Breast epithelium (tissue), 3 donors: ENCODE measurements around the gene CYP8B1.

Experiments
- CTCF ChIP-seq, 3 donors: fragments of 450-650 bp; IDR thresholded peaks; one replicate each; pipeline ENCODE4 v1.5.1; 2016 to 2017; ENCODE audit warnings: antibody characterized with exemption in 3 of 3, mild to moderate bottlenecking in 3 of 3, moderate library complexity in 3 of 3
- POLR2A ChIP-seq: fragments of 450-650 bp; IDR thresholded peaks from one replicate; pipeline ENCODE4 v1.6.1; 2016; ENCODE audit warnings: antibody characterized with exemption, mild to moderate bottlenecking, moderate library complexity

DNA sequence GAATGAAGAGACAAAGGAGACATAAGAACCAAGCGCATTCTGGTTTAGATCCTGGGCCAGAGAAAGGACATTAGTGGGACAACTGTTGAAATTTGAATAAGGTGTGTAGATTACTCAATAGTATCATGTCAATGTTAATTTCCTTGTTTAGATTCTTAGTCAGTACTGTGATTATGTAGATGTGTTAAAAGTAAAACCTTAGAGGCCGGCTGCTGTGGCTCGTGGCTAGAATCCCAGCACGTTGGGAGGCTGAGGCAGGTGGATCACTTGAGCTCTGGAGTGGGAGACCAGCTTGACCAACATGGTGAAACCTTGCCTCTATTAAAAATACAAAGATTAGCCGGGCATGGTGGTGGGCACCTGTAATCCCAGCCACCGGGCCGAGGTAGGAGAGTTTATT, 26.7 kb downstream of the CYP8B1 start:
- TF ChIP-seq CTCF (IDR thresholded peaks at IDR 0.05): no peak
- TF ChIP-seq POLR2A: no peak
